ENCODE results near the gene MEA1. TPM values are rescaled to one million over a fixed set of nuclear protein-coding genes. Genes with fewer than 3 reads are reported as not detected.

The MEA1 gene
- total and polyA plus RNA-seq, 4 donors, result 10.7 to 50.3 (median 30.6) TPM

- TF ChIP-seq RXRA (IDR thresholded peaks at IDR 0.05), result no peak
- TF ChIP-seq TAF1 (conservative IDR thresholded peaks at IDR 0.05), result no peak
- TF ChIP-seq HNF4G (IDR thresholded peaks at IDR 0.05), result no peak
- no peak for TF ChIP-seq JUND (IDR thresholded peaks at IDR 0.05)
- TF ChIP-seq EGR1 (IDR thresholded peaks at IDR 0.05; ENCODE audit: low read depth in 2 of 2), result no peak
- TF ChIP-seq, protein P1, sequence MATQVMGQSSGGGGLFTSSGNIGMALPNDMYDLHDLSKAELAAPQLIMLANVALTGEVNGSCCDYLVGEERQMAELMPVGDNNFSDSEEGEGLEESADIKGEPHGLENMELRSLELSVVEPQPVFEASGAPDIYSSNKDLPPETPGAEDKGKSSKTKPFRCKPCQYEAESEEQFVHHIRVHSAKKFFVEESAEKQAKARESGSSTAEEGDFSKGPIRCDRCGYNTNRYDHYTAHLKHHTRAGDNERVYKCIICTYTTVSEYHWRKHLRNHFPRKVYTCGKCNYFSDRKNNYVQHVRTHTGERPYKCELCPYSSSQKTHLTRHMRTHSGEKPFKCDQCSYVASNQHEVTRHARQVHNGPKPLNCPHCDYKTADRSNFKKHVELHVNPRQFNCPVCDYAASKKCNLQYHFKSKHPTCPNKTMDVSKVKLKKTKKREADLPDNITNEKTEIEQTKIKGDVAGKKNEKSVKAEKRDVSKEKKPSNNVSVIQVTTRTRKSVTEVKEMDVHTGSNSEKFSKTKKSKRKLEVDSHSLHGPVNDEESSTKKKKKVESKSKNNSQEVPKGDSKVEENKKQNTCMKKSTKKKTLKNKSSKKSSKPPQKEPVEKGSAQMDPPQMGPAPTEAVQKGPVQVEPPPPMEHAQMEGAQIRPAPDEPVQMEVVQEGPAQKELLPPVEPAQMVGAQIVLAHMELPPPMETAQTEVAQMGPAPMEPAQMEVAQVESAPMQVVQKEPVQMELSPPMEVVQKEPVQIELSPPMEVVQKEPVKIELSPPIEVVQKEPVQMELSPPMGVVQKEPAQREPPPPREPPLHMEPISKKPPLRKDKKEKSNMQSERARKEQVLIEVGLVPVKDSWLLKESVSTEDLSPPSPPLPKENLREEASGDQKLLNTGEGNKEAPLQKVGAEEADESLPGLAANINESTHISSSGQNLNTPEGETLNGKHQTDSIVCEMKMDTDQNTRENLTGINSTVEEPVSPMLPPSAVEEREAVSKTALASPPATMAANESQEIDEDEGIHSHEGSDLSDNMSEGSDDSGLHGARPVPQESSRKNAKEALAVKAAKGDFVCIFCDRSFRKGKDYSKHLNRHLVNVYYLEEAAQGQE (IDR thresholded peaks at IDR 0.05), result no peak
- no peak for TF ChIP-seq CTCF (IDR thresholded peaks at IDR 0.05; ENCODE audit: low read depth, low read length, missing input control)
- TF ChIP-seq NR2F2 (IDR thresholded peaks at IDR 0.05), result no peak
- TF ChIP-seq GABPA (IDR thresholded peaks at IDR 0.05 in 1 of 2, conservative IDR thresholded peaks at IDR 0.05 in 1 of 2), result no peak
- no peak for TF ChIP-seq RAD21 (IDR thresholded peaks at IDR 0.05)
- no peak for TF ChIP-seq YY1 (IDR thresholded peaks at IDR 0.05)
- TF ChIP-seq FOXA2 (IDR thresholded peaks at IDR 0.05), result no peak
- TF ChIP-seq MAX (IDR thresholded peaks at IDR 0.05), result no peak
- no peak for TF ChIP-seq ATF3 (IDR thresholded peaks at IDR 0.05)
- no peak for TF ChIP-seq FOXA1 (IDR thresholded peaks at IDR 0.05)
- Histone ChIP-seq H3K27ac (ENCODE audit: low read depth in 1 of 2, low read length in 2 of 2) (no peak overlapping the region), H3K27me3 (ENCODE audit: control insufficient read depth in 4 of 4, insufficient read depth in 4 of 4, low read length in 3 of 4) (no peaks in the 10 kb centered on the region), H3K9ac (ENCODE audit: low read depth in 1 of 2, low read length in 2 of 2) (no peak overlapping the region), H3K4me3 (ENCODE audit: low read depth in 1 of 3, low read length in 3 of 3) (no peak overlapping the region), H3K4me1 (ENCODE audit: control insufficient read depth in 4 of 4, insufficient read depth in 4 of 4, low read length in 3 of 4) (peaks cover 0 to 9% (median 2%) of the 10 kb centered on the region in 4 donors), H3K36me3 (ENCODE audit: control insufficient read depth in 4 of 4, insufficient read depth in 3 of 4, low read depth in 1 of 4, low read length in 3 of 4) (peaks cover 10 to 40% (median 25%) of the 10 kb centered on the region in 4 donors), H3K9me3 (ENCODE audit: control insufficient read depth in 4 of 4, low read length in 3 of 4) (no peaks in the 10 kb centered on the region)
- 93% methylated on average over 12 of the region's 12 CpGs for WGBS
- no peak for DNase-seq (ENCODE audit: low spot score)
Measured at GRCh38 chr6:42968126-42968701, 45.5 kb downstream of the MEA1 start.

DNA sequence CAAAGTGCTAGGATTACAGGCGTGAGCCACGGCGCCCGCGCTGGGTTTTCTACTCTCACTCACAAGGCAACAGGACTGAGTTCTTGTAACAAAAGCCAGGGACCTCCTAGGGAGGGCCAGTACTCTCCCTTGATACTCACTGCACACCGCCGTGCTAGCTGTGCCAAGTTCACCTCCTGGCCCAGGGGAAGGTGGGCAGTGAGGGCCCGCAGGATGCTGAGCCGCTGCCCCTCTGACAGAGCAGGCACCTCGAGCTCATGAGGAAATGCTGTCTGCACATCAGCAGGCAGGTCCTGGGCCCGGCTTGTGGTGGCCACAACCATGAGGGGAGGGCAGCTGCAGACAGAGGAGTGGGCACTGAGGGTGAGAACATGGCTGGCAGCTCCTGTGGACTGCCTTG lies 46.5 kb downstream of the MEA1 start:
- Histone ChIP-seq H3K9ac (ENCODE audit: low read depth in 1 of 2, low read length in 2 of 2) (no peak overlapping the region), H3K27me3 (ENCODE audit: control insufficient read depth in 4 of 4, insufficient read depth in 4 of 4, low read length in 3 of 4) (no peaks in the 10 kb centered on the region), H3K4me3 (ENCODE audit: low read depth in 1 of 3, low read length in 3 of 3) (no peak overlapping the region), H3K36me3 (ENCODE audit: control insufficient read depth in 4 of 4, insufficient read depth in 3 of 4, low read depth in 1 of 4, low read length in 3 of 4) (peaks cover 10 to 44% (median 28%) of the 10 kb centered on the region in 4 donors), H3K27ac (ENCODE audit: low read depth in 1 of 2, low read length in 2 of 2) (no peak overlapping the region), H3K4me1 (ENCODE audit: control insufficient read depth in 4 of 4, insufficient read depth in 4 of 4, low read length in 3 of 4) (peaks cover 2 to 16% (median 7%) of the 10 kb centered on the region in 4 donors), H3K9me3 (ENCODE audit: control insufficient read depth in 4 of 4, low read length in 3 of 4) (no peaks in the 10 kb centered on the region)
- TF ChIP-seq EGR1 (IDR thresholded peaks at IDR 0.05; ENCODE audit: low read depth in 2 of 2) (no peak), JUND (IDR thresholded peaks at IDR 0.05) (no peak), HNF4G (IDR thresholded peaks at IDR 0.05) (no peak), YY1 (IDR thresholded peaks at IDR 0.05) (no peak), ATF3 (IDR thresholded peaks at IDR 0.05) (no peak), TAF1 (conservative IDR thresholded peaks at IDR 0.05) (no peak), FOXA2 (IDR thresholded peaks at IDR 0.05) (no peak), SP1 (IDR thresholded peaks at IDR 0.05) (no peak), RXRA (IDR thresholded peaks at IDR 0.05) (no peak), FOXA1 (IDR thresholded peaks at IDR 0.05) (no peak), GABPA (IDR thresholded peaks at IDR 0.05 in 1 of 2, conservative IDR thresholded peaks at IDR 0.05 in 1 of 2) (no peak), NR2F2 (IDR thresholded peaks at IDR 0.05) (no peak), RAD21 (IDR thresholded peaks at IDR 0.05) (no peak), HNF4A (conservative IDR thresholded peaks at IDR 0.05) (no peak)
- TF ChIP-seq, protein P1 (IDR thresholded peaks at IDR 0.05), result no peak
- 96% methylated on average over 11 of the region's 11 CpGs for WGBS
- no peak for DNase-seq (ENCODE audit: low spot score)
